Measurements from ENCODE around the gene PLEKHG3. TPM values are rescaled to one million over a fixed set of nuclear protein-coding genes. Genes with fewer than 3 reads are reported as not detected.

Gene PLEKHG3
- total and polyA plus RNA-seq, 2 experiments from 2014 or later: 23.0 to 83.1 TPM

DNA sequence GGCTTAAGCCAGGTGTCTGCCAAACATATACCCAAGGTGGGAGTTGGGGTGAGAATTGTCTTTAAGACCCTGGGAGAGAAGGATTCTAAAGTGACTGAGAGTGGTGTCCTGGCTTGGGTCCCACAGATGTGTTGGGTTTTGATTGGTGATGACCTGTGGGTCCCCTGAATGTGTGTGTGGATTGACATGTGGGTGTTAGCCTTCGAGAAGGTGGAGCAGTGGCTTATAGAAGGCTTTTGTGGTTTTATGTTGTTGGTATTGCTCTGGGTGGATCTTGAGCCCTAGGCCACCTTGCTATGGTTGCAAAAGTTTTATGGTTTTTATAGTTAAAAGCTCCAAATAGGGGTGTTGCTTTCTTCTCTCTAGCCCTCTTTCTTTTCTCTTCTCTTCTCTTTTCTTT, 29.7 kb downstream of the PLEKHG3 start:
- Histone ChIP-seq H3K4me3 (no peak overlapping the region), H3F3A (replicated peaks; ENCODE audit: low read depth) (0 out of 2 replicates have a peak, but pooled peaks cover 6% of the 10 kb centered on the region), H4K20me1 (replicated peaks; ENCODE audit: insufficient read depth) (peaks cover 8% of the 10 kb centered on the region; the same call in 1 of the 2 replicates), H2AFZ (no peak overlapping the region), H3K27me3 (ENCODE audit: insufficient read depth) (no peaks in the 10 kb centered on the region), H3K4me1 (ENCODE audit: insufficient read depth) (peaks cover 8% of the 10 kb centered on the region), H3K79me2 (replicated peaks; ENCODE audit: insufficient read depth) (peaks cover 22% of the 10 kb centered on the region), H3K4me2 (no peak overlapping the region), H3K27ac (ENCODE audit: low read depth) (no peak overlapping the region), H3K9me2 (ENCODE audit: insufficient read depth) (no peaks in the 10 kb centered on the region), H3K36me3 (ENCODE audit: insufficient read depth) (peaks cover 4% of the 10 kb centered on the region; the same call in 1 of the 2 replicates)
- peaks cover 68% of the 10 kb centered on the region for H3K36me3 Mint-ChIP-seq (ENCODE audit: low read depth)
- no peak overlapping the region for H3K4me3 Mint-ChIP-seq
- peaks cover 31% of the 10 kb centered on the region for H3K4me1 Mint-ChIP-seq
- no peak for ATAC-seq
- H3K27me3 Mint-ChIP-seq (ENCODE audit: insufficient read depth, low read depth, poor library complexity): peaks cover 6% of the 10 kb centered on the region
- H3K9me3 Mint-ChIP-seq: no peaks in the 10 kb centered on the region
- H3K27ac Mint-ChIP-seq: no peak overlapping the region
- TF ChIP-seq ZNF331 (CRISPR knock-in tag; IDR thresholded peaks at IDR 0.05; ENCODE audit: low read depth) (no peak), POLR2AphosphoS5 (IDR thresholded peaks at IDR 0.05; ENCODE audit: low read depth) (no peak), EZH2phosphoT487 (IDR thresholded peaks at IDR 0.05; ENCODE audit: unreplicated experiment) (no peak), CREB1 (CRISPR knock-in tag; IDR thresholded peaks at IDR 0.05; ENCODE audit: low read depth) (no peak), NANOG (IDR thresholded peaks at IDR 0.05; ENCODE audit: borderline replicate concordance) (no peak), STAT1 (IDR thresholded peaks at IDR 0.05; ENCODE audit: unreplicated experiment) (no peak), JUNB (IDR thresholded peaks at IDR 0.05; ENCODE audit: unreplicated experiment) (no peak), EZH2 (IDR thresholded peaks at IDR 0.05; ENCODE audit: low read depth, unreplicated experiment) (no peak), ZNF114 (CRISPR knock-in tag; IDR thresholded peaks at IDR 0.05) (no peak)
- TF ChIP-seq, protein P1, sequence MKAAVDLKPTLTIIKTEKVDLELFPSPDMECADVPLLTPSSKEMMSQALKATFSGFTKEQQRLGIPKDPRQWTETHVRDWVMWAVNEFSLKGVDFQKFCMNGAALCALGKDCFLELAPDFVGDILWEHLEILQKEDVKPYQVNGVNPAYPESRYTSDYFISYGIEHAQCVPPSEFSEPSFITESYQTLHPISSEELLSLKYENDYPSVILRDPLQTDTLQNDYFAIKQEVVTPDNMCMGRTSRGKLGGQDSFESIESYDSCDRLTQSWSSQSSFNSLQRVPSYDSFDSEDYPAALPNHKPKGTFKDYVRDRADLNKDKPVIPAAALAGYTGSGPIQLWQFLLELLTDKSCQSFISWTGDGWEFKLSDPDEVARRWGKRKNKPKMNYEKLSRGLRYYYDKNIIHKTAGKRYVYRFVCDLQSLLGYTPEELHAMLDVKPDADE (IDR thresholded peaks at IDR 0.05): no peak
- TF ChIP-seq, protein P2, sequence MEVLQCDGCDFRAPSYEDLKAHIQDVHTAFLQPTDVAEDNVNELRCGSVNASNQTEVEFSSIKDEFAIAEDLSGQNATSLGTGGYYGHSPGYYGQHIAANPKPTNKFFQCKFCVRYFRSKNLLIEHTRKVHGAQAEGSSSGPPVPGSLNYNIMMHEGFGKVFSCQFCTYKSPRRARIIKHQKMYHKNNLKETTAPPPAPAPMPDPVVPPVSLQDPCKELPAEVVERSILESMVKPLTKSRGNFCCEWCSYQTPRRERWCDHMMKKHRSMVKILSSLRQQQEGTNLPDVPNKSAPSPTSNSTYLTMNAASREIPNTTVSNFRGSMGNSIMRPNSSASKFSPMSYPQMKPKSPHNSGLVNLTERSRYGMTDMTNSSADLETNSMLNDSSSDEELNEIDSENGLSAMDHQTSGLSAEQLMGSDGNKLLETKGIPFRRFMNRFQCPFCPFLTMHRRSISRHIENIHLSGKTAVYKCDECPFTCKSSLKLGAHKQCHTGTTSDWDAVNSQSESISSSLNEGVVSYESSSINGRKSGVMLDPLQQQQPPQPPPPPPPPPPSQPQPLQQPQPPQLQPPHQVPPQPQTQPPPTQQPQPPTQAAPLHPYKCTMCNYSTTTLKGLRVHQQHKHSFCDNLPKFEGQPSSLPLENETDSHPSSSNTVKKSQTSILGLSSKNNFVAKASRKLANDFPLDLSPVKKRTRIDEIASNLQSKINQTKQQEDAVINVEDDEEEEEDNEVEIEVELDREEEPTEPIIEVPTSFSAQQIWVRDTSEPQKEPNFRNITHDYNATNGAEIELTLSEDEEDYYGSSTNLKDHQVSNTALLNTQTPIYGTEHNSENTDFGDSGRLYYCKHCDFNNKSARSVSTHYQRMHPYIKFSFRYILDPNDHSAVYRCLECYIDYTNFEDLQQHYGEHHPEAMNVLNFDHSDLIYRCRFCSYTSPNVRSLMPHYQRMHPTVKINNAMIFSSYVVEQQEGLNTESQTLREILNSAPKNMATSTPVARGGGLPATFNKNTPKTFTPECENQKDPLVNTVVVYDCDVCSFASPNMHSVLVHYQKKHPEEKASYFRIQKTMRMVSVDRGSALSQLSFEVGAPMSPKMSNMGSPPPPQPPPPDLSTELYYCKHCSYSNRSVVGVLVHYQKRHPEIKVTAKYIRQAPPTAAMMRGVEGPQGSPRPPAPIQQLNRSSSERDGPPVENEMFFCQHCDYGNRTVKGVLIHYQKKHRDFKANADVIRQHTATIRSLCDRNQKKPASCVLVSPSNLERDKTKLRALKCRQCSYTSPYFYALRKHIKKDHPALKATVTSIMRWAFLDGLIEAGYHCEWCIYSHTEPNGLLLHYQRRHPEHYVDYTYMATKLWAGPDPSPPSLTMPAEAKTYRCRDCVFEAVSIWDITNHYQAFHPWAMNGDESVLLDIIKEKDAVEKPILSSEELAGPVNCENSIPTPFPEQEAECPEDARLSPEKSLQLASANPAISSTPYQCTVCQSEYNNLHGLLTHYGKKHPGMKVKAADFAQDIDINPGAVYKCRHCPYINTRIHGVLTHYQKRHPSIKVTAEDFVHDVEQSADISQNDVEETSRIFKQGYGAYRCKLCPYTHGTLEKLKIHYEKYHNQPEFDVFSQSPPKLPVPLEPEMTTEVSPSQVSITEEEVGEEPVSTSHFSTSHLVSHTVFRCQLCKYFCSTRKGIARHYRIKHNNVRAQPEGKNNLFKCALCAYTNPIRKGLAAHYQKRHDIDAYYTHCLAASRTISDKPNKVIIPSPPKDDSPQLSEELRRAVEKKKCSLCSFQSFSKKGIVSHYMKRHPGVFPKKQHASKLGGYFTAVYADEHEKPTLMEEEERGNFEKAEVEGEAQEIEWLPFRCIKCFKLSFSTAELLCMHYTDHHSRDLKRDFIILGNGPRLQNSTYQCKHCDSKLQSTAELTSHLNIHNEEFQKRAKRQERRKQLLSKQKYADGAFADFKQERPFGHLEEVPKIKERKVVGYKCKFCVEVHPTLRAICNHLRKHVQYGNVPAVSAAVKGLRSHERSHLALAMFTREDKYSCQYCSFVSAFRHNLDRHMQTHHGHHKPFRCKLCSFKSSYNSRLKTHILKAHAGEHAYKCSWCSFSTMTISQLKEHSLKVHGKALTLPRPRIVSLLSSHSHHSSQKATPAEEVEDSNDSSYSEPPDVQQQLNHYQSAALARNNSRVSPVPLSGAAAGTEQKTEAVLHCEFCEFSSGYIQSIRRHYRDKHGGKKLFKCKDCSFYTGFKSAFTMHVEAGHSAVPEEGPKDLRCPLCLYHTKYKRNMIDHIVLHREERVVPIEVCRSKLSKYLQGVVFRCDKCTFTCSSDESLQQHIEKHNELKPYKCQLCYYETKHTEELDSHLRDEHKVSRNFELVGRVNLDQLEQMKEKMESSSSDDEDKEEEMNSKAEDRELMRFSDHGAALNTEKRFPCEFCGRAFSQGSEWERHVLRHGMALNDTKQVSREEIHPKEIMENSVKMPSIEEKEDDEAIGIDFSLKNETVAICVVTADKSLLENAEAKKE (CRISPR knock-in tag; IDR thresholded peaks at IDR 0.05): no peak
- TF ChIP-seq, protein P3, sequence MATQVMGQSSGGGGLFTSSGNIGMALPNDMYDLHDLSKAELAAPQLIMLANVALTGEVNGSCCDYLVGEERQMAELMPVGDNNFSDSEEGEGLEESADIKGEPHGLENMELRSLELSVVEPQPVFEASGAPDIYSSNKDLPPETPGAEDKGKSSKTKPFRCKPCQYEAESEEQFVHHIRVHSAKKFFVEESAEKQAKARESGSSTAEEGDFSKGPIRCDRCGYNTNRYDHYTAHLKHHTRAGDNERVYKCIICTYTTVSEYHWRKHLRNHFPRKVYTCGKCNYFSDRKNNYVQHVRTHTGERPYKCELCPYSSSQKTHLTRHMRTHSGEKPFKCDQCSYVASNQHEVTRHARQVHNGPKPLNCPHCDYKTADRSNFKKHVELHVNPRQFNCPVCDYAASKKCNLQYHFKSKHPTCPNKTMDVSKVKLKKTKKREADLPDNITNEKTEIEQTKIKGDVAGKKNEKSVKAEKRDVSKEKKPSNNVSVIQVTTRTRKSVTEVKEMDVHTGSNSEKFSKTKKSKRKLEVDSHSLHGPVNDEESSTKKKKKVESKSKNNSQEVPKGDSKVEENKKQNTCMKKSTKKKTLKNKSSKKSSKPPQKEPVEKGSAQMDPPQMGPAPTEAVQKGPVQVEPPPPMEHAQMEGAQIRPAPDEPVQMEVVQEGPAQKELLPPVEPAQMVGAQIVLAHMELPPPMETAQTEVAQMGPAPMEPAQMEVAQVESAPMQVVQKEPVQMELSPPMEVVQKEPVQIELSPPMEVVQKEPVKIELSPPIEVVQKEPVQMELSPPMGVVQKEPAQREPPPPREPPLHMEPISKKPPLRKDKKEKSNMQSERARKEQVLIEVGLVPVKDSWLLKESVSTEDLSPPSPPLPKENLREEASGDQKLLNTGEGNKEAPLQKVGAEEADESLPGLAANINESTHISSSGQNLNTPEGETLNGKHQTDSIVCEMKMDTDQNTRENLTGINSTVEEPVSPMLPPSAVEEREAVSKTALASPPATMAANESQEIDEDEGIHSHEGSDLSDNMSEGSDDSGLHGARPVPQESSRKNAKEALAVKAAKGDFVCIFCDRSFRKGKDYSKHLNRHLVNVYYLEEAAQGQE (IDR thresholded peaks at IDR 0.05; ENCODE audit: unreplicated experiment): no peak
- TF ChIP-seq, protein P4, sequence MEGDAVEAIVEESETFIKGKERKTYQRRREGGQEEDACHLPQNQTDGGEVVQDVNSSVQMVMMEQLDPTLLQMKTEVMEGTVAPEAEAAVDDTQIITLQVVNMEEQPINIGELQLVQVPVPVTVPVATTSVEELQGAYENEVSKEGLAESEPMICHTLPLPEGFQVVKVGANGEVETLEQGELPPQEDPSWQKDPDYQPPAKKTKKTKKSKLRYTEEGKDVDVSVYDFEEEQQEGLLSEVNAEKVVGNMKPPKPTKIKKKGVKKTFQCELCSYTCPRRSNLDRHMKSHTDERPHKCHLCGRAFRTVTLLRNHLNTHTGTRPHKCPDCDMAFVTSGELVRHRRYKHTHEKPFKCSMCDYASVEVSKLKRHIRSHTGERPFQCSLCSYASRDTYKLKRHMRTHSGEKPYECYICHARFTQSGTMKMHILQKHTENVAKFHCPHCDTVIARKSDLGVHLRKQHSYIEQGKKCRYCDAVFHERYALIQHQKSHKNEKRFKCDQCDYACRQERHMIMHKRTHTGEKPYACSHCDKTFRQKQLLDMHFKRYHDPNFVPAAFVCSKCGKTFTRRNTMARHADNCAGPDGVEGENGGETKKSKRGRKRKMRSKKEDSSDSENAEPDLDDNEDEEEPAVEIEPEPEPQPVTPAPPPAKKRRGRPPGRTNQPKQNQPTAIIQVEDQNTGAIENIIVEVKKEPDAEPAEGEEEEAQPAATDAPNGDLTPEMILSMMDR (conservative IDR thresholded peaks at IDR 0.05; ENCODE audit: low read depth in 2 of 2): no peak
- DNase-seq (ENCODE audit: low spot score): no peak
